K562 (cell line): Measurements from ENCODE around the gene CD55. TPM values are rescaled to one million over a fixed set of nuclear protein-coding genes. Genes with fewer than 3 reads are reported as not detected.

Experiments used
- ATAC-seq: fragments of 200-7000 bp; cut with Tn5 transposase; 3 replicates; pipeline ENCODE4 v1.9.1; 2020; ENCODE audit warnings: moderate library complexity
- BruUV-seq: library from RNA; stranded (reverse); fragments of 400-500 nt; replicated peaks from 2 replicates; lab custom pipeline; 2021; lab: Mats Ljungman, UMichigan
- CTCF ChIA-PET: fragments of 300-600 bp; formaldehyde crosslinking; extraction: SDS; loops from one replicate; lab custom pipeline; 2021; ENCODE audit warnings: low intra/inter-chr PET ratio; lab: Yijun Ruan, JAX
- POLR2A ChIA-PET: fragments of 300-600, 350-650 bp; sonication (Branson Sonifier 250); formaldehyde crosslinking; extraction: SDS; loops from one replicate; lab custom pipeline; 2021; ENCODE audit warnings: antibody characterized with exemption, inconsistent platforms; lab: Yijun Ruan, JAX
- DNase-seq, 4 experiments: peaks; one replicate each; pipeline versions ENCODE4 v3.0.0 to v3.0.0-alpha.2; 2011 to 2018; ENCODE audit warnings: low spot score in 3 of 4, mixed read lengths in 3 of 4; ENCODE audit errors: extremely low read depth in 1 of 4
- FAIRE-seq: peaks from 2 replicates; lab custom pipeline; 2011; peaks lifted over from hg19 to GRCh38; lab: Jason Lieb, UNC
- H2AFZ ChIP-seq: 2 replicates; pipeline ENCODE4 v1.6.0; 2011; ENCODE audit warnings: low read depth, low read length, control low read depth, inconsistent platforms
- H3K27ac ChIP-seq: fragments of 200-600 bp; 3 replicates; pipeline ENCODE4 v1.8.0; 2011; ENCODE audit warnings: low read depth, mild to moderate bottlenecking, control low read depth, inconsistent platforms, low read length, moderate library complexity, mixed read lengths; ENCODE audit errors: extremely low read depth
- H3K27me3 ChIP-seq, 2 experiments: fragments of 300-600 bp in 1 of 2; 2 replicates in 1 of 2; 3 replicates in 1 of 2; pipeline versions ENCODE4 v1.6.0 to v1.8.0; 2011; ENCODE audit warnings: inconsistent platforms in 2 of 2, low read length in 2 of 2, mild to moderate bottlenecking in 1 of 2, mixed read lengths in 1 of 2, moderate library complexity in 1 of 2; ENCODE audit not compliant: control insufficient read depth in 2 of 2, insufficient read depth in 2 of 2
- H3K36me3 ChIP-seq: fragments of 300-600 bp; 3 replicates; pipeline ENCODE4 v1.8.0; 2011; ENCODE audit warnings: mild to moderate bottlenecking, low read length, inconsistent platforms; ENCODE audit not compliant: control insufficient read depth, insufficient read depth
- H3K4me1 ChIP-seq, 2 experiments: fragments of 200-600 bp in 1 of 2; replicated peaks in 1 of 2; 2 replicates in 1 of 2; 3 replicates in 1 of 2; pipeline versions ENCODE4 v1.5.1 to v1.8.0; 2011; ENCODE audit warnings: inconsistent platforms in 2 of 2, low read length in 2 of 2, mild to moderate bottlenecking in 1 of 2, mixed read lengths in 1 of 2, moderate library complexity in 1 of 2; ENCODE audit not compliant: control insufficient read depth in 2 of 2, insufficient read depth in 2 of 2
- H3K4me2 ChIP-seq: 2 replicates; pipeline ENCODE4 v1.6.1; 2011; ENCODE audit warnings: low read length, control low read depth, inconsistent platforms, mixed read lengths; ENCODE audit not compliant: insufficient read depth
- H3K4me3 ChIP-seq: fragments of 200-600 bp; sonication (generic), shearing (Covaris generic); 2 replicates; pipeline ENCODE4 v1.5.1; 2016; ENCODE audit warnings: control low read depth, inconsistent platforms
- H3K79me2 ChIP-seq: fragments of 200-600 bp; 3 replicates; pipeline ENCODE4 v1.8.0; 2011; ENCODE audit warnings: low read length, inconsistent platforms; ENCODE audit not compliant: control insufficient read depth, insufficient read depth
- H3K9ac ChIP-seq, 2 experiments: 2 replicates each; pipeline versions ENCODE4 v1.6.0 to v1.6.1; 2011; ENCODE audit warnings: low read depth in 2 of 2, low read length in 2 of 2, control low read depth in 1 of 2, inconsistent platforms in 1 of 2, mild to moderate bottlenecking in 1 of 2, mixed read lengths in 1 of 2; ENCODE audit not compliant: insufficient read depth in 1 of 2
- H3K9me1 ChIP-seq: one replicate; pipeline ENCODE4 v1.6.0; 2011; ENCODE audit warnings: inconsistent platforms, mild to moderate bottlenecking, low read length, moderate library complexity; ENCODE audit not compliant: control insufficient read depth, insufficient read depth
- H3K9me3 ChIP-seq: replicated peaks from 2 replicates; pipeline ENCODE4 v1.5.1; 2011; ENCODE audit warnings: low read depth, low read length, inconsistent platforms; ENCODE audit not compliant: control insufficient read depth, insufficient read depth
- H4K20me1 ChIP-seq: replicated peaks from 2 replicates; pipeline ENCODE4 v1.6.1; 2011; ENCODE audit warnings: low read length, inconsistent platforms, mixed read lengths; ENCODE audit not compliant: control insufficient read depth, insufficient read depth
- CBX5 ChIP-seq: IDR thresholded peaks from 2 replicates; pipeline ENCODE4 v1.6.1; 2014; ENCODE audit warnings: low read depth, borderline replicate concordance
- CXXC5 ChIP-seq: fragments of 250-450 bp; sonication (Bioruptor Pico); IDR thresholded peaks from 2 replicates; pipeline ENCODE4 v1.8.0; 2022; ENCODE audit warnings: inconsistent platforms, mild to moderate bottlenecking, moderate library complexity
- DMBX1 ChIP-seq: fragments of 250-450 bp; sonication (Bioruptor Pico); IDR thresholded peaks from 2 replicates; pipeline ENCODE4 v1.8.0; 2022; ENCODE audit warnings: inconsistent platforms, mild to moderate bottlenecking, moderate library complexity, borderline replicate concordance
- FOXP1 ChIP-seq: sonication (generic); formaldehyde crosslinking; IDR thresholded peaks from 2 replicates; pipeline ENCODE4 v1.8.0; 2022; ENCODE audit warnings: mild to moderate bottlenecking, missing genetic modification reagents
- GABPA ChIP-seq: fragments of 200-800 bp; sonication (Bioruptor generic); conservative IDR thresholded peaks from 2 replicates; pipeline ENCODE4 v1.6.1; 2016; ENCODE audit warnings: low read depth, missing genetic modification characterization, missing compliant biosample characterization
- KAT8 ChIP-seq: fragments of 450-650 bp; IDR thresholded peaks from 2 replicates; pipeline ENCODE4 v1.6.1; 2016; ENCODE audit warnings: low read depth, mild to moderate bottlenecking
- MBD1 ChIP-seq: fragments of 250-450 bp; sonication (Bioruptor Pico); IDR thresholded peaks from 2 replicates; pipeline ENCODE4 v1.8.0; 2022; ENCODE audit warnings: inconsistent platforms
- MCM3 ChIP-seq: fragments of 450-650 bp; IDR thresholded peaks from 2 replicates; pipeline ENCODE4 v1.6.1; 2016
- NR2C1 ChIP-seq, 2 experiments: fragments of 450-650 bp; IDR thresholded peaks; 2 replicates each; pipeline ENCODE4 v1.6.1; 2017; ENCODE audit warnings: mild to moderate bottlenecking in 2 of 2, antibody characterized with exemption in 1 of 2, inconsistent platforms in 1 of 2, missing compliant biosample characterization in 1 of 2, missing genetic modification characterization in 1 of 2
- PBX2 ChIP-seq, 2 experiments: IDR thresholded peaks in 1 of 2; conservative IDR thresholded peaks in 1 of 2; 2 replicates each; pipeline ENCODE4 v1.6.1; 2016; ENCODE audit warnings: low read depth in 2 of 2, mild to moderate bottlenecking in 1 of 2, missing compliant biosample characterization in 1 of 2, missing genetic modification characterization in 1 of 2, moderate library complexity in 1 of 2
- POLR2AphosphoS5 ChIP-seq: IDR thresholded peaks from 2 replicates; pipeline ENCODE4 v1.6.1; 2011; ENCODE audit warnings: mild to moderate bottlenecking, low read depth, low read length, moderate library complexity; ENCODE audit not compliant: control insufficient read depth, insufficient read depth
- PURB ChIP-seq: sonication (generic); formaldehyde crosslinking; IDR thresholded peaks from 2 replicates; pipeline ENCODE4 v1.9.0; 2021; ENCODE audit warnings: low read depth, mild to moderate bottlenecking, missing genetic modification reagents
- SAFB2 ChIP-seq: fragments of 200-400 bp; formaldehyde crosslinking; IDR thresholded peaks from 2 replicates; pipeline ENCODE4 v1.6.1; 2018; ENCODE audit warnings: borderline replicate concordance, low read length, low read depth, moderate library complexity; ENCODE audit not compliant: severe bottlenecking
- ZNF143 ChIP-seq: sonication (generic); formaldehyde crosslinking; IDR thresholded peaks from 2 replicates; pipeline ENCODE4 v1.9.0; 2022; ENCODE audit warnings: mild to moderate bottlenecking, missing genetic modification reagents
- ZNF778 ChIP-seq: fragments of 450-650 bp; formaldehyde crosslinking; IDR thresholded peaks from 2 replicates; pipeline ENCODE4 v1.4.0; 2020; ENCODE audit warnings: mild to moderate bottlenecking, moderate library complexity
- WGBS: fragments of 100-300 bp; shearing (Covaris generic); methylation state at CpG from one replicate; pipeline ENCODE4 v1.1.6; 2016; ENCODE audit warnings: low coverage, mixed read lengths; ENCODE audit not compliant: insufficient coverage; ENCODE audit errors: missing lambda C conversion rate; 5-methylcytosine and 5-hydroxymethylcytosine counted together
- in situ Hi-C: fragments of 300-500 bp; cut with MboI; formaldehyde crosslinking; loops from 4 replicates; pipeline ENCODE4 v1.15.0; 2018; ENCODE audit warnings: inconsistent platforms, mixed read lengths
- intact Hi-C: fragments of 100-400 bp; cut with micrococcal nuclease; formaldehyde crosslinking; loops from 2 replicates; pipeline ENCODE4 v1.14.2; 2022
- polyA plus RNA-seq, 8 experiments: library from polyadenylated mRNA; depleted of rRNA in 4 of 8; stranded (reverse) in 5 of 8; unstranded in 3 of 8; fragments of >200 nt; fragmentation: Nextera tagmentation in 2 of 8; fragmentation: Illumina TruSeq in 1 of 8; extraction: Ambion mirVana in 2 of 8; extraction: Trizol in 1 of 8; gene quantifications; 2 replicates each; pipeline versions ENCODE4 v1.2.1 to v1.2.3, GENCODE V29; 2011 to 2014; ENCODE audit warnings: inconsistent platforms in 1 of 8, missing spikeins in 1 of 8
- total RNA-seq, 7 experiments: library from RNA; depleted of rRNA in 6 of 7; stranded (reverse); fragments of >200 nt in 6 of 7; fragmentation: Illumina TruSeq in 2 of 7; extraction: Trizol in 2 of 7; gene quantifications; 2 replicates each; pipeline versions ENCODE4 v1.2.1 to v1.2.3, GENCODE V29; 2011 to 2021; ENCODE audit warnings: low replicate concordance in 1 of 7
- TF ChIP-seq, protein P1 (sequence below): fragments of 200-800 bp; sonication (Bioruptor generic); IDR thresholded peaks from 2 replicates; pipeline ENCODE4 v1.6.1; 2017; ENCODE audit warnings: missing genetic modification characterization, missing compliant biosample characterization

Gene CD55
- total and polyA plus RNA-seq, 9 of the 15 experiments (the other 6 are each of a cell fraction or from before 2014, with no cell fraction given), result 17.7 to 150 (median 97.0) TPM

DNA sequence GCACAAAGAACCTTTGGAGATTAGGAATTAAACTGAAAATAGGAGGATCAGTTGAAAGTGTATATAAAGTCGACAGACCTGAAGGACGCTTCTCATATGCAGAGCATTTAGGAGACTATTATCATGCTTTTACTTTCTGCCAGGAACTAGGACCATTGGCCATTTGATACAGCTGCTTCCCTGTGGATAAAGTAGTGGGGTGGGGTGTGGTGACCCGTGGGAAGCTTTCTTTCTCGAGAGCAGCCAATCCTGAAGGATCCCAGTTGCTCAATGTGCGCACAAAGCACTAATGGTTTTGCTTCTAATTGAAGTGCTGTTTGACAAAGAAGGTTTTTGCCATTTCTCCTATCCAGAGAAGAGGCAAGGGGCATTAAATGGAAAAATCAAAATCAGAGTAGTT, 14.9 kb upstream of the CD55 start:
- peaks cover 19 to 44% of the 10 kb centered on the region in 2 experiments for H3K4me1 ChIP-seq
- BruUV-seq, result no TSS peak
- CTCF ChIA-PET, result no interaction called here
- intact Hi-C loops (no loop called here), in situ Hi-C loops (no loop called here)
- H3K79me2 ChIP-seq, result no peaks in the 10 kb centered on the region
- H3K4me3 ChIP-seq, result no peak overlapping the region
- DNase-seq (peak in 2 of 4 experiments; percentile 56), ATAC-seq (peak; percentile 39), FAIRE-seq (peak; percentile 70)
- no peaks in the 10 kb centered on the region for H3K9me1 ChIP-seq
- no peaks in the 10 kb centered on the region for H4K20me1 ChIP-seq
- peak overlapping the region; percentile 75 for H2AFZ ChIP-seq
- H3K36me3 ChIP-seq, result no peaks in the 10 kb centered on the region
- peak overlapping the region in 1 of 2 experiments; percentile 41; a peak in 2 of 4 replicates for H3K9ac ChIP-seq
- POLR2A ChIA-PET, result interaction anchor here (0.9 kb wide), 2 partner anchors 23 to 313 kb away, joined by 3 read pairs; no protein-coding TSS in a partner anchor
- no peaks in the 10 kb centered on the region for H3K27me3 ChIP-seq
- no peaks in the 10 kb centered on the region for H3K9me3 ChIP-seq
- H3K27ac ChIP-seq, result peak overlapping the region; percentile 30; the same call in 2 of the 3 replicates
- peak overlapping the region; percentile 49 for H3K4me2 ChIP-seq
- 10% methylated on average over 5 of the region's 5 CpGs for WGBS
- TF ChIP-seq, protein P1, sequence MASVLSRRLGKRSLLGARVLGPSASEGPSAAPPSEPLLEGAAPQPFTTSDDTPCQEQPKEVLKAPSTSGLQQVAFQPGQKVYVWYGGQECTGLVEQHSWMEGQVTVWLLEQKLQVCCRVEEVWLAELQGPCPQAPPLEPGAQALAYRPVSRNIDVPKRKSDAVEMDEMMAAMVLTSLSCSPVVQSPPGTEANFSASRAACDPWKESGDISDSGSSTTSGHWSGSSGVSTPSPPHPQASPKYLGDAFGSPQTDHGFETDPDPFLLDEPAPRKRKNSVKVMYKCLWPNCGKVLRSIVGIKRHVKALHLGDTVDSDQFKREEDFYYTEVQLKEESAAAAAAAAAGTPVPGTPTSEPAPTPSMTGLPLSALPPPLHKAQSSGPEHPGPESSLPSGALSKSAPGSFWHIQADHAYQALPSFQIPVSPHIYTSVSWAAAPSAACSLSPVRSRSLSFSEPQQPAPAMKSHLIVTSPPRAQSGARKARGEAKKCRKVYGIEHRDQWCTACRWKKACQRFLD (CRISPR knock-in tag), result no peak
- TF ChIP-seq NR2C1 (IDR thresholded peaks at IDR 0.05) (no peak), NR2C1 (tag; IDR thresholded peaks at IDR 0.05) (0 out of 2 replicates have a peak, but pooled peaks have one; percentile 10), PURB (CRISPR knock-in tag) (no peak), SAFB2 (no peak), ZNF778 (CRISPR knock-in tag) (no peak), PBX2 (CRISPR knock-in tag; IDR thresholded peaks at IDR 0.05; ENCODE audit: low read depth) (no peak), PBX2 (tag; conservative IDR thresholded peaks at IDR 0.05; ENCODE audit: low read depth) (no peak), KAT8 (no peak), FOXP1 (CRISPR knock-in tag) (no peak), GABPA (no peak), ZNF143 (no peak), DMBX1 (CRISPR knock-in tag) (0 out of 2 replicates have a peak, but pooled peaks have one; percentile 33), CXXC5 (CRISPR knock-in tag) (0 out of 2 replicates have a peak, but pooled peaks have one; percentile 43), MCM3 (no peak), POLR2AphosphoS5 (no peak), CBX5 (no peak), MBD1 (CRISPR knock-in tag) (no peak)
